Measurements from ENCODE around the gene FIGN.

- TF ChIP-seq EZH2 (IDR thresholded peaks at IDR 0.05; ENCODE audit: insufficient read depth, poor library complexity, severe bottlenecking) = no peak
- TF ChIP-seq EZH2phosphoT487 (IDR thresholded peaks at IDR 0.05; ENCODE audit: insufficient read depth, low read depth) = no peak
These were observed 37.0 kb downstream of the FIGN start for GRCh38 chr2:163698857-163699256.
